ENCODE results near the gene PAX4.
A peak's percentile ranks its signal among the peaks of the same experiment; 100 is the strongest.

PAX4 gene
- total RNA-seq: 0 reads per million in 2 experiments

GRCh38 chr7:127618042-127618441 lies at the start of gene PAX4:
Gene PAX4 (minus strand): TSS chr7:127618142. CDS start chr7:127615928, 2,214 bp downstream.
- DNase-seq (ENCODE audit: low read depth): no peak

- no peak for DNase-seq (ENCODE audit: low read depth)
Measured at GRCh38 chr7:127667017-127667670, 49.2 kb upstream of the PAX4 start.

- no peak for DNase-seq (ENCODE audit: low read depth)
Measured at GRCh38 chr7:127666602-127667001, 48.7 kb upstream of the PAX4 start.

GRCh38 chr7:127665922-127666321 lies 48.0 kb upstream of the PAX4 start:
- no peak for DNase-seq (ENCODE audit: low read depth)

GRCh38 chr7:127658970-127659630 lies 41.2 kb upstream of the PAX4 start:
- no peak for DNase-seq (ENCODE audit: low read depth)

- no peak for DNase-seq (ENCODE audit: low read depth)
Measured at GRCh38 chr7:127657500-127657899, 39.6 kb upstream of the PAX4 start.

- DNase-seq (ENCODE audit: low read depth): no peak
Measured at GRCh38 chr7:127655720-127656119, 37.8 kb upstream of the PAX4 start.

GRCh38 chr7:127654404-127655394 lies 36.8 kb upstream of the PAX4 start:
- DNase-seq (ENCODE audit: low read depth): no peak

GRCh38 chr7:127653396-127653795 lies 35.5 kb upstream of the PAX4 start:
- no peak for DNase-seq (ENCODE audit: low read depth)

- DNase-seq (ENCODE audit: low read depth): no peak
Measured at GRCh38 chr7:127652333-127653248, 34.6 kb upstream of the PAX4 start.

GRCh38 chr7:127651556-127652332 lies 33.8 kb upstream of the PAX4 start, which contains the start of gene SND1:
Gene SND1 (plus strand): TSS chr7:127652194. CDS start chr7:127652374, 180 bp downstream.
- peak; percentile 98 for DNase-seq (ENCODE audit: low read depth)

GRCh38 chr7:127650847-127651555 lies 33.1 kb upstream of the PAX4 start:
- DNase-seq (ENCODE audit: low read depth): no peak

- no peak for DNase-seq (ENCODE audit: low read depth)
Measured at GRCh38 chr7:127648986-127649385, 31.0 kb upstream of the PAX4 start.

- DNase-seq (ENCODE audit: low read depth): no peak
Measured at GRCh38 chr7:127647636-127648035, 29.7 kb upstream of the PAX4 start.

GRCh38 chr7:127644484-127644883 lies 26.5 kb upstream of the PAX4 start:
- no peak for DNase-seq (ENCODE audit: low read depth)

GRCh38 chr7:127638197-127638596 lies 20.3 kb upstream of the PAX4 start:
- no peak for DNase-seq (ENCODE audit: low read depth)

- DNase-seq (ENCODE audit: low read depth): no peak
Measured at GRCh38 chr7:127635659-127636285, 17.8 kb upstream of the PAX4 start.

GRCh38 chr7:127632276-127632910 lies 14.5 kb upstream of the PAX4 start:
- DNase-seq (ENCODE audit: low read depth): no peak
